ENCODE data around the gene MYO7B.

- no peak for TF ChIP-seq POLR2A (IDR thresholded peaks at IDR 0.05)
- TF ChIP-seq, protein P1, sequence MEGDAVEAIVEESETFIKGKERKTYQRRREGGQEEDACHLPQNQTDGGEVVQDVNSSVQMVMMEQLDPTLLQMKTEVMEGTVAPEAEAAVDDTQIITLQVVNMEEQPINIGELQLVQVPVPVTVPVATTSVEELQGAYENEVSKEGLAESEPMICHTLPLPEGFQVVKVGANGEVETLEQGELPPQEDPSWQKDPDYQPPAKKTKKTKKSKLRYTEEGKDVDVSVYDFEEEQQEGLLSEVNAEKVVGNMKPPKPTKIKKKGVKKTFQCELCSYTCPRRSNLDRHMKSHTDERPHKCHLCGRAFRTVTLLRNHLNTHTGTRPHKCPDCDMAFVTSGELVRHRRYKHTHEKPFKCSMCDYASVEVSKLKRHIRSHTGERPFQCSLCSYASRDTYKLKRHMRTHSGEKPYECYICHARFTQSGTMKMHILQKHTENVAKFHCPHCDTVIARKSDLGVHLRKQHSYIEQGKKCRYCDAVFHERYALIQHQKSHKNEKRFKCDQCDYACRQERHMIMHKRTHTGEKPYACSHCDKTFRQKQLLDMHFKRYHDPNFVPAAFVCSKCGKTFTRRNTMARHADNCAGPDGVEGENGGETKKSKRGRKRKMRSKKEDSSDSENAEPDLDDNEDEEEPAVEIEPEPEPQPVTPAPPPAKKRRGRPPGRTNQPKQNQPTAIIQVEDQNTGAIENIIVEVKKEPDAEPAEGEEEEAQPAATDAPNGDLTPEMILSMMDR (IDR thresholded peaks at IDR 0.05): no peak
Observed at GRCh38 chr2:127508631-127509034, 26.9 kb upstream of the MYO7B start.

Data from Peyer's patch (tissue), 4 donors.